ENCODE data around the gene ZG16. TPM values are rescaled to one million over a fixed set of nuclear protein-coding genes. Genes with fewer than 3 reads are reported as not detected.

The ZG16 gene
- total and polyA plus RNA-seq, 2 of the 8 experiments (the other 6 are each of a cell fraction or from before 2014, with no cell fraction given) = not detected

DNA sequence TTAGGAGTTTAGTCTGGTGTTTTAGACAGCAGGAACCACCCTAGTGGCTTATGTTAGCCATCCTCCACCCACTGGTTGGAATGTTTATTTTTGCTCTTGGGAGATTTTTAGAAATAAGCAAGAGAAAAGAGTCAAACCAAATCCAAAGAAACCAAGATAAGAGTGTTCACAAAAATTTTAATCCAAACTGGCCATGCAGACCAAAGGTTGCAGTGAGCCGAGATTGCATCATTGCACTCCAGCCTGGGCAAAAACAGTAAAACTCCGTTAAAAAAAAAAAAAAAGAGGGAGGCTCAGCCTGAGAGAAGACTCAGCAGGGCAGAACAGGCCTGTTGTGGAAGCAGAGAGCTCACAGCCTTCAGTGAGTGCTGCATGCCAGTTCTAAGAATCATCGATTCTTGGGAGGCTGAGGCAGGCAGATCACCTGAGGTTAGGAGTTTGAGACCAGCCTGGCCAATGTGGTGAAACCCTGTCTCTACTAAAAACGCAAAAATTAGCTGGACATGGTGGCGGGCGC, 20.0 kb upstream of the ZG16 start:
- H2AFZ ChIP-seq (ENCODE audit: low read length) = no peak overlapping the region
- ChIA-PET POLR2A (ENCODE audit: partially characterized antibody) (interaction anchor here (0.6 to 1.6 kb wide), 7 partner anchors 9 to 877 kb away, joined by 3 to 4 read pairs (median 3); partner anchors contain the start of gene TLCD3B), CTCF (ENCODE audit: partially characterized antibody) (interaction anchor here (0.7 to 7.0 kb wide), 6 partner anchors 21 to 261 kb away, joined by 3 to 29 read pairs (median 4); no protein-coding TSS in a partner anchor)
- H2AK5ac ChIP-seq (ENCODE audit: low read depth, low read length) = no peak overlapping the region
- no peaks in the 10 kb centered on the region for H4K20me1 ChIP-seq (replicated peaks in 1 of 2; ENCODE audit: control insufficient read depth in 1 of 2, insufficient read depth in 2 of 2, low read length in 2 of 2)
- no peaks in the 10 kb centered on the region for H3K79me2 ChIP-seq (ENCODE audit: control insufficient read depth in 1 of 2, insufficient read depth in 2 of 2, low read length in 2 of 2)
- H3K4me2 ChIP-seq (ENCODE audit: insufficient read depth in 1 of 2, low read depth in 2 of 2, low read length in 2 of 2) = no peak overlapping the region
- no peak overlapping the region for H3K14ac ChIP-seq (ENCODE audit: insufficient read length)
- H4K91ac ChIP-seq (replicated peaks; ENCODE audit: insufficient read length, low read length) = no peak overlapping the region
- no peaks in the 10 kb centered on the region for H3K79me1 ChIP-seq (ENCODE audit: low read depth, low read length)
- H3K27me3 ChIP-seq (replicated peaks in 1 of 4; ENCODE audit: control insufficient read depth in 3 of 4, extremely low read depth in 1 of 4, insufficient read depth in 3 of 4, low read length in 3 of 4) = no peaks in the 10 kb centered on the region
- no peaks in the 10 kb centered on the region for H3K9me3 ChIP-seq (ENCODE audit: insufficient read depth in 2 of 2, low read depth in 1 of 2, low read length in 1 of 2)
- H2BK120ac ChIP-seq (replicated peaks; ENCODE audit: low read depth, low read length) = no peak overlapping the region
- no peak overlapping the region for H4K8ac ChIP-seq (ENCODE audit: extremely low read depth, insufficient read depth, low read length)
- no peak overlapping the region for H3K18ac ChIP-seq (ENCODE audit: extremely low read depth, low read length)
- no peak overlapping the region for H4K5ac ChIP-seq (ENCODE audit: insufficient read length, low read depth, low read length)
- H2BK20ac ChIP-seq (ENCODE audit: low read length) = no peak overlapping the region
- H3K9ac ChIP-seq (replicated peaks in 1 of 4; ENCODE audit: extremely low read depth in 1 of 4, low read depth in 3 of 4, low read length in 3 of 4) = no peak overlapping the region
- no peak overlapping the region for H3K27ac ChIP-seq (ENCODE audit: low read depth, low read length)
- no peak overlapping the region for H3K4me3 ChIP-seq (ENCODE audit: extremely low read depth in 1 of 4, insufficient read depth in 2 of 4, low read depth in 3 of 4, low read length in 4 of 4)
- FAIRE-seq (no peak), DNase-seq (ENCODE audit: low read depth in 1 of 2, low spot score in 2 of 2) (no peak)
- no peaks in the 10 kb centered on the region for H3K23me2 ChIP-seq (ENCODE audit: low read depth, low read length)
- H2BK15ac ChIP-seq (ENCODE audit: low read length) = no peak overlapping the region
- whole genome bisulfite sequencing, 2 experiments (ENCODE audit: extremely low coverage in 1 of 2, insufficient coverage in 1 of 2, insufficient read length in 1 of 2, insufficient replicate concordance in 2 of 2, low coverage in 1 of 2, low lambda C conversion rate in 2 of 2, missing lambda C conversion rate in 1 of 2) = 77% methylated on average over 6 of the region's 6 CpGs; no CpG with 5 or more reads in 1 of the 2 experiments
- no peaks in the 10 kb centered on the region for H3K36me3 ChIP-seq (ENCODE audit: control insufficient read depth in 2 of 4, insufficient read depth in 4 of 4, low read length in 3 of 4)
- no peak overlapping the region for H3K56ac ChIP-seq (replicated peaks; ENCODE audit: insufficient read length, low read depth, low read length)
- H3K23ac ChIP-seq (ENCODE audit: insufficient read length) = no peak overlapping the region
- TF ChIP-seq CEBPB (IDR thresholded peaks at IDR 0.05; ENCODE audit: low read depth, low read length) = peak; percentile 44; the same call in 1 of the 2 replicates
- TF ChIP-seq FOSL1 (IDR thresholded peaks at IDR 0.05; ENCODE audit: insufficient read depth, low read depth, low read length) = no peak
- TF ChIP-seq SP1 (IDR thresholded peaks at IDR 0.05; ENCODE audit: low read depth, low read length) = no peak
- no peak for TF ChIP-seq CBX5 (IDR thresholded peaks at IDR 0.05; ENCODE audit: low read depth, low read length)
- TF ChIP-seq RNF2 (IDR thresholded peaks at IDR 0.05; ENCODE audit: borderline replicate concordance, low read depth, low read length, missing control alignments, poor library complexity, severe bottlenecking) = no peak
- no peak overlapping the region for H2BK5ac ChIP-seq (ENCODE audit: low read depth, low read length)
- H3K4me1 ChIP-seq (replicated peaks in 1 of 4; ENCODE audit: control insufficient read depth in 3 of 4, insufficient read depth in 4 of 4, low read length in 3 of 4) = no peaks in the 10 kb centered on the region
- no peak overlapping the region for H3K4ac ChIP-seq (replicated peaks; ENCODE audit: insufficient read length, low read depth, low read length)
- no peak overlapping the region for H2BK12ac ChIP-seq (ENCODE audit: low read depth, low read length)
